ENCODE results near the gene AMBRA1.

- TF ChIP-seq CTCF (IDR thresholded peaks at IDR 0.05; ENCODE audit: insufficient read depth, low read length, poor library complexity, severe bottlenecking) = no peak
- TF ChIP-seq EZH2phosphoT487 (conservative IDR thresholded peaks at IDR 0.05; ENCODE audit: low read length) = no peak
Observed at GRCh38 chr11:46471943-46472661, 121.7 kb downstream of the AMBRA1 start.
